NB4 (cell line): ENCODE measurements around the gene ZNF710.

ENCODE experiments used
- DNase-seq: peaks from one replicate; pipeline ENCODE4 v3.0.0; 2010; ENCODE audit warnings: low read depth
- H3K4me3 ChIP-seq: one replicate; pipeline ENCODE4 v1.5.1; 2011; ENCODE audit warnings: mild to moderate bottlenecking, low read depth, low read length, moderate library complexity
- CTCF ChIP-seq: IDR thresholded peaks from one replicate; pipeline ENCODE4 v1.5.1; 2012; ENCODE audit warnings: low read depth, low read length
- MYC ChIP-seq: IDR thresholded peaks from 2 replicates; pipeline ENCODE4 v1.6.1; 2011; ENCODE audit warnings: low read depth, low read length
- POLR2A ChIP-seq: IDR thresholded peaks from 2 replicates; pipeline ENCODE4 v1.6.1; 2011; ENCODE audit warnings: mild to moderate bottlenecking; ENCODE audit not compliant: insufficient read length; ENCODE audit errors: extremely low read depth
- TF ChIP-seq, protein P1 (sequence below): IDR thresholded peaks from 2 replicates; pipeline ENCODE4 v1.6.1; 2011; ENCODE audit warnings: low read depth, low read length

Gene ZNF710

GRCh38 chr15:90013503-90013937 is 12.4 kb downstream of the ZNF710 start:
- TF ChIP-seq MYC (no peak), CTCF (no peak), POLR2A (no peak)
- TF ChIP-seq, protein P1, sequence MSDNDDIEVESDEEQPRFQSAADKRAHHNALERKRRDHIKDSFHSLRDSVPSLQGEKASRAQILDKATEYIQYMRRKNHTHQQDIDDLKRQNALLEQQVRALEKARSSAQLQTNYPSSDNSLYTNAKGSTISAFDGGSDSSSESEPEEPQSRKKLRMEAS: no peak
- H3K4me3 ChIP-seq: no peak overlapping the region
- DNase-seq: peak; percentile 35

DNA sequence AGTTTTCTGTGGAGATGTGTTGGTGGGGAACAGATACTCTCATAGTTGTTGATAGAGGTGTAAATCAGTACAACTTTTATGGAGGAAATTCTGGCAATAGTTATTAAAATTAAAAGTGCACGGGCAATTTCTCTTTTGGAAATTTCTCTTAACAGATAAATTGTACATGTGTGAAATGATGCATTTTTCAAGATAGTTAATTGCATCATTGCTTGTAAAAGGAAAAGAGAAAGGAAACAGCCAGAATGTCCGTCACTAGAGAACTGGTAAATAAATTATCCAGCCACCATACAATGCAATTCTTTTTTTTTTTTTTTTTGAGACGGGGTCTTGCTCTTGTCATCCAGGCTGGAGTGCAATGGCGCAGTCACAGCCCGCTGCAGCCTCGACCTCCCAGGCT is 14.2 kb downstream of the ZNF710 start:
- DNase-seq: no peak
- H3K4me3 ChIP-seq: no peak overlapping the region
- TF ChIP-seq CTCF (no peak), MYC (no peak), POLR2A (no peak)
- TF ChIP-seq, protein P1: no peak

- TF ChIP-seq, protein P1: no peak
- H3K4me3 ChIP-seq: no peak overlapping the region
- no peak for DNase-seq
These were observed 14.6 kb downstream of the ZNF710 start for GRCh38 chr15:90015749-90016148.

DNA sequence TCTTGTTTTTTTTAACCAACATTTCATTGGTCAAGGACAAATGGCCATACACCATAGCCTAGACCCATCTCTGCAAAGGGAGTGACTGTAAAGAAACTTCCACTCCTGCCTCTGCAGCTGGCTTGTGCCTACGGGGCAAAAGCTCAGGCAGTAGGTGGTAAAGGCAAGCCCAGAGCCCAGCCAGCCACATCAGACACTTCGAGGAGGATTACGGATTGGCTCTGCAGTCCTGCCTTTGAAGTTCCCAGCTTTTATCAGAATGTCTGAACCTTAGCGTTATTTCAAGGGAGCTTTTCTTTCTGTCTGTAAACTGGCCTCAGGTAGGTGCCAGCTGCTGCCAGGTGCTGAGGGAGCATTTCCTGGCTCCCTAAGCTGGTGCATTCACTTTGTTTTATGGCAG is 15.6 kb downstream of the ZNF710 start:
- no peak for DNase-seq
- TF ChIP-seq, protein P1: no peak
- TF ChIP-seq CTCF: no peak
- no peak for TF ChIP-seq MYC
- no peak for TF ChIP-seq POLR2A

GRCh38 chr15:90018216-90018831 is 17.2 kb downstream of the ZNF710 start:
- H3K4me3 ChIP-seq: no peak overlapping the region
- no peak for TF ChIP-seq POLR2A
- DNase-seq: no peak

More for the DNA sequence above, 15.6 kb downstream of the ZNF710 start:
- H3K4me3 ChIP-seq: no peak overlapping the region

- no peak for DNase-seq
- TF ChIP-seq CTCF (no peak), POLR2A (no peak), MYC (no peak)
- TF ChIP-seq, protein P1: no peak
- no peak overlapping the region for H3K4me3 ChIP-seq
These were observed 18.5 kb downstream of the ZNF710 start for GRCh38 chr15:90019611-90020010.
